K562 (cell line): ENCODE data around the gene KAZN.

Experiments used
- CTCF ChIP-seq, 3 experiments: IDR thresholded peaks in 2 of 3; conservative IDR thresholded peaks in 1 of 3; 2 replicates each; pipeline ENCODE4 v1.5.1; 2011 to 2012; ENCODE audit warnings: low read length in 3 of 3, mild to moderate bottlenecking in 3 of 3, control low read depth in 2 of 3, improper control_type of control experiment in 1 of 3, inconsistent platforms in 1 of 3, low read depth in 1 of 3, mixed read lengths in 1 of 3, moderate library complexity in 1 of 3; ENCODE audit not compliant: insufficient read depth in 2 of 3
- EP300 ChIP-seq: IDR thresholded peaks from 2 replicates; pipeline ENCODE4 v1.6.1; 2012; ENCODE audit warnings: low read length, improper control_type of control experiment
- IRF1 ChIP-seq: sonication (generic); formaldehyde crosslinking; IDR thresholded peaks from 2 replicates; pipeline ENCODE4 v1.8.0; 2022; ENCODE audit warnings: missing genetic modification reagents, mild to moderate bottlenecking, borderline replicate concordance
- NFE2L1 ChIP-seq: fragments of 450-650 bp; IDR thresholded peaks from 2 replicates; pipeline ENCODE4 v1.6.1; 2016; ENCODE audit warnings: missing genetic modification characterization, low read depth, mild to moderate bottlenecking, missing compliant biosample characterization, moderate library complexity, borderline replicate concordance
- NFYB ChIP-seq: IDR thresholded peaks from 2 replicates; pipeline ENCODE4 v1.6.1; 2011; ENCODE audit warnings: mild to moderate bottlenecking, moderate library complexity; ENCODE audit not compliant: insufficient read length; ENCODE audit errors: extremely low read depth
- PHF8 ChIP-seq: fragments of 200-600 bp; sonication (generic); IDR thresholded peaks from 2 replicates; pipeline ENCODE4 v1.6.1; 2012; ENCODE audit warnings: mixed run types, mild to moderate bottlenecking, inconsistent platforms, low read length, moderate library complexity, borderline replicate concordance
- PML ChIP-seq: IDR thresholded peaks from 2 replicates; pipeline ENCODE4 v1.6.1; 2012; ENCODE audit warnings: low read length, inconsistent platforms
- RFX5 ChIP-seq: IDR thresholded peaks from 2 replicates; pipeline ENCODE4 v1.6.1; 2011; ENCODE audit warnings: low read depth, mild to moderate bottlenecking, improper control_type of control experiment, low read length
- SMARCB1 ChIP-seq: IDR thresholded peaks from 2 replicates; pipeline ENCODE4 v1.6.1; 2011; ENCODE audit warnings: improper control_type of control experiment, low read depth; ENCODE audit not compliant: insufficient read length
- SMARCC2 ChIP-seq: fragments of 450-650 bp; IDR thresholded peaks from 2 replicates; pipeline ENCODE4 v1.6.1; 2017; ENCODE audit warnings: antibody characterized with exemption, moderate library complexity, mild to moderate bottlenecking, low read depth
- SP1 ChIP-seq: sonication (generic); formaldehyde crosslinking; IDR thresholded peaks from 2 replicates; pipeline ENCODE4 v1.8.1; 2022; ENCODE audit warnings: mild to moderate bottlenecking, missing genetic modification reagents
- ZNF133 ChIP-seq: fragments of 250-450 bp; sonication (Bioruptor Pico); IDR thresholded peaks from 2 replicates; pipeline ENCODE4 v1.4.0; 2020; ENCODE audit warnings: mild to moderate bottlenecking
- ZNF239 ChIP-seq: fragments of 250-450 bp; sonication (Bioruptor Pico); IDR thresholded peaks from 2 replicates; pipeline ENCODE4 v1.4.0; 2020; ENCODE audit warnings: mild to moderate bottlenecking

DNA sequence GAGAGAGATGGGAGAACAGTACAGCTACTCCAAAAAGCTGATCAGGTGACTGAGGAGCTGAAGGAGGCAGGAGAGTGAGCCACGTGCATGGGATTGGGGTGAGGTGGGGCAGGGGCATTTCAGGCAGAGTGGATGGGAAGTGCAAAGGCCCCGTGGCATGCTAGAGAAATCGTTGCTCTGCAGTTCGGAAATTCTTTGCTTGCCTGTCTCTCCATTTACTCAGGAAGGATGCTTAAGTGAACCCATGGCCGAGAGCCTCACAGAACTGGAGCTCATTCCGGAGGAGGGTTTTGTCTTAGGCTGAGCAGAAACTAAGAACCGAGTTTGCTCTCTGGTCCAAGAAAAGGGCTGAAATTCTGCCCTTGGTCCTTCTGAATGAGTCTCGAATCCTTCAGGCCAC is 415.3 kb downstream of the KAZN start:
- TF ChIP-seq PML (no peak), SP1 (no peak), IRF1 (CRISPR knock-in tag) (no peak), ZNF133 (CRISPR knock-in tag) (no peak), RFX5 (no peak), CTCF (IDR thresholded peaks at IDR 0.05 in 2 of 3, conservative IDR thresholded peaks at IDR 0.05 in 1 of 3; ENCODE audit: insufficient read depth in 2 of 3, low read depth in 1 of 3, low read length in 3 of 3) (no peak), SMARCC2 (no peak), ZNF239 (no peak), NFYB (no peak), PHF8 (no peak), EP300 (no peak), SMARCB1 (no peak), NFE2L1 (tag) (no peak)
